ENCODE measurements around the gene STOM. TPM values are rescaled to one million over a fixed set of nuclear protein-coding genes. Genes with fewer than 3 reads are reported as not detected.
A peak's percentile ranks its signal among the peaks of the same experiment; 100 is the strongest.

Gene STOM
- total RNA-seq, 1 experiment from 2014 or later, result 22.4 TPM

DNA sequence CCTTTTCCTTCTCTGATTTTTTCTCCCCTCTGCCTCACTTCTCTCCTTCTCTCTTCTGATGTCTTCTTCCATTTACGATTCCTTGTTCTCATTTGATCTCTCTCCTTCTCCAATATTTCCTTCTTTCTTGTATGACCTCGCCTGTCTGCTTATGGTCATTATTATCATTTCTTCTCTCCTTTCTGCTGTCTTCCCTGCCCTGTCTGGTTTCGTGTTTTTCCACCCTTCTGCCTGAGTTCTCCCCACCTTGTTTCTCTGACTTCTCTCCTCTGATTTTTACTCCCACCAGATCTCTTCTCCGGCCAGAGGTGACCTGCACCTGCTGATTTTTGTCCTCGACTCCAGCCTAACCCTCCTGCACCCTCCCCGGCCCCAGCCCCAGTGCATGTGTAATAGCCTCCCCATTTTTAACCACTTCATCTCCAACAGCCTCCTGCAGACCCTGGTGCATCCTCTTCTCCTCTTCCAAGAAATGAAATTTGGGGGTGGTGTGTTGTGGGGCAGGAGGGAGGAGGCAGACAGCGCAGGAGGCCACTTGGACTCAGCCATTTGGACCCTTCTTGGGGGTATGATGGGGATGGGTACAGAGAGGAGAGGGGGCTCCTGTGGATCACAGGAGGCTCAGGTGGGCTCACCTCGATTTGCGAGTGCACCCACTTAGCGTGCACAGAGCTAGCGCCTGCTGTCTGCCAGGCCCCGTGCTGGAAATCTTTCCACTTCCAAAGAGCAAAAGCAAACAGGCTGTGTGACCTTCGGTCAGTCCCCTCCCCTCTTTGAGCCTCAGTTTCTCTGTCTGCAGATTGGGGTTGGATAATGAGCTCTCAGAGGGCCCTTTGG, 69.5 kb downstream of the STOM start:
- BruUV-seq (replicated peaks), result TSS peak; percentile 41
- no peak overlapping the region for H3K27ac ChIP-seq (ENCODE audit: low read depth, low read length)
- H2AFZ ChIP-seq (ENCODE audit: low read depth, low read length, poor library complexity, severe bottlenecking), result no peak overlapping the region
- H3K9me2 ChIP-seq (ENCODE audit: insufficient read depth), result no peaks in the 10 kb centered on the region
- TF ChIP-seq POLR2AphosphoS5 (IDR thresholded peaks at IDR 0.05; ENCODE audit: low read depth, low read length) (no peak), ZNF274 (IDR thresholded peaks at IDR 0.05; ENCODE audit: low read depth, low read length) (no peak), YY1 (IDR thresholded peaks at IDR 0.05; ENCODE audit: extremely low read depth, insufficient replicate concordance, low read depth, low read length) (no peak), SP1 (IDR thresholded peaks at IDR 0.05; ENCODE audit: low read depth) (no peak), EZH2phosphoT487 (IDR thresholded peaks at IDR 0.05; ENCODE audit: borderline replicate concordance) (no peak)
- ChIA-PET CTCF (no interaction called here), POLR2A (no interaction called here), RAD21 (ENCODE audit: low non-redundant PET in 1 of 2, low total read pairs in 2 of 2, uncharacterized antibody in 2 of 2, unreplicated experiment in 2 of 2) (no interaction called here)
- no peaks in the 10 kb centered on the region for H3K9me3 ChIP-seq (ENCODE audit: control insufficient read depth in 1 of 2, insufficient read depth in 1 of 2, low read depth in 1 of 2, low read length in 2 of 2)
- H3K79me2 ChIP-seq (ENCODE audit: insufficient read depth, low read length), result no peaks in the 10 kb centered on the region
- no peaks in the 10 kb centered on the region for H4K20me1 ChIP-seq (ENCODE audit: insufficient read depth)
- intact Hi-C loops (cut with micrococcal nuclease), result no loop called here
- no peak for DNase-seq (ENCODE audit: low read depth, low spot score)
- H3K36me3 ChIP-seq (ENCODE audit: control insufficient read depth in 1 of 2, insufficient read depth in 2 of 2, low read length in 2 of 2), result no peaks in the 10 kb centered on the region
- H3K9ac ChIP-seq (ENCODE audit: low read length), result peak overlapping the region; percentile 62
- ATAC-seq, result no peak
- H3K4me2 ChIP-seq (ENCODE audit: low read length), result peak overlapping the region; percentile 87
- peaks cover 16 to 34% of the 10 kb centered on the region in 2 experiments; a peak in 3 of 4 replicates for H3K4me1 ChIP-seq (ENCODE audit: control insufficient read depth in 1 of 2, insufficient read depth in 2 of 2, low read length in 2 of 2)
- peak overlapping the region; percentile 43 to 59 for H3K4me3 ChIP-seq (replicated peaks in 1 of 2; ENCODE audit: low read depth in 1 of 2, low read length in 2 of 2)
- H3K27me3 ChIP-seq (ENCODE audit: insufficient read depth, low read length), result no peaks in the 10 kb centered on the region

DNA sequence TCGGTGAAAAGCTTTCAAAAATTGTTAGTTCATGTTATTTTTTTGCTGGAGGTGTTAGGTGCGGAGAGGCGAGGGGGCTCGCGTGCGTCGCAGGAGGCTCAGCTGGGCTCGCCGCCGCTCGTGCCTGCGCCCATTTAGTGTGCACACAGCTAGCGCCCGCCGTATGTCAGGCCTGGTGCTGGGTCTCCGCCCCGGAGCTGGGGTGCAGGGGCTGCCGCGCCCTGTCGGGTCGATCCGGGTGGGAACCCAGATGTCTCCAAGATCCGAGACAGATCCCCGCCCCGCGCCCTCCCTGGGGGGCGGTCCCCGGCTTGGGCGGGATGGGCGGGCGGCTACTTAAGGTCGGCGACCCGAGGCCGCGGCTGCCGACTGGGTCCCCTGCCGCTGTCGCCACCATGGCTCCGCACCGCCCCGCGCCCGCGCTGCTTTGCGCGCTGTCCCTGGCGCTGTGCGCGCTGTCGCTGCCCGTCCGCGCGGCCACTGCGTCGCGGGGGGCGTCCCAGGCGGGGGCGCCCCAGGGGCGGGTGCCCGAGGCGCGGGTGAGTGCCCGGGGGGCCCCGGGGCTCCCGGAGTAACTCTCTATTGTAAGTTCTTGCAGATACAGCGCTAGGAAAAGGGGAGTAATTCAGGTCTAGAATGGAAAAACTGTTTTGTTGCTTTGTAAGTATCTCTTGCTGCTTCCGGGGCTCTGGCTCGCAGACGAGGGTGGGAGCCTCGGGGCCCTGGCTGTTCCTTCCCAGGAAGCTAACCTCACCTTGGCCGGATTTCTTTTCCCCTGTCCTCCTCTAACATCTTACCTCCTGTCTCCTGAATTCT, 70.4 kb downstream of the STOM start:
- Histone ChIP-seq H2AFZ (ENCODE audit: low read depth, low read length, poor library complexity, severe bottlenecking) (no peak overlapping the region), H3K4me1 (ENCODE audit: control insufficient read depth in 1 of 2, insufficient read depth in 2 of 2, low read length in 2 of 2) (peaks cover 16 to 34% of the 10 kb centered on the region in 2 experiments; a peak in 3 of 4 replicates), H3K9me3 (ENCODE audit: control insufficient read depth in 1 of 2, insufficient read depth in 1 of 2, low read depth in 1 of 2, low read length in 2 of 2) (no peaks in the 10 kb centered on the region), H4K20me1 (ENCODE audit: insufficient read depth) (no peaks in the 10 kb centered on the region), H3K27me3 (ENCODE audit: insufficient read depth, low read length) (no peaks in the 10 kb centered on the region), H3K27ac (ENCODE audit: low read depth, low read length) (peak overlapping the region; percentile 36; the same call in 1 of the 2 replicates), H3K4me3 (replicated peaks in 1 of 2; ENCODE audit: low read depth in 1 of 2, low read length in 2 of 2) (peak overlapping the region; percentile 43 to 59), H3K9me2 (ENCODE audit: insufficient read depth) (no peaks in the 10 kb centered on the region), H3K36me3 (ENCODE audit: control insufficient read depth in 1 of 2, insufficient read depth in 2 of 2, low read length in 2 of 2) (no peaks in the 10 kb centered on the region), H3K4me2 (ENCODE audit: low read length) (peak overlapping the region; percentile 87), H3K79me2 (ENCODE audit: insufficient read depth, low read length) (no peaks in the 10 kb centered on the region), H3K9ac (ENCODE audit: low read length) (peak overlapping the region; percentile 62)
- POLR2A ChIA-PET, result interaction anchor here (1.1 to 2.2 kb wide), 3 partner anchors 13 to 178 kb away, joined by 3 to 10 read pairs (median 4); no protein-coding TSS in a partner anchor
- RAD21 ChIA-PET (ENCODE audit: low non-redundant PET in 1 of 2, low total read pairs in 2 of 2, uncharacterized antibody in 2 of 2, unreplicated experiment in 2 of 2), result interaction anchor here in 1 of 2 experiments (1.0 kb wide), 1 partner anchor 21 kb away, joined by 3 read pairs; no protein-coding TSS in a partner anchor
- intact Hi-C loops (cut with micrococcal nuclease), result no loop called here
- DNase-seq (ENCODE audit: low read depth, low spot score) (no peak), ATAC-seq (peak; percentile 78)
- CTCF ChIA-PET, result interaction anchor here (1.0 to 2.3 kb wide), 3 partner anchors 13 to 21 kb away, joined by 3 to 12 read pairs (median 5); no protein-coding TSS in a partner anchor
- no TSS peak for BruUV-seq (replicated peaks)
- TF ChIP-seq CBX3 (IDR thresholded peaks at IDR 0.05; ENCODE audit: low read depth) (no peak), POLR2AphosphoS5 (IDR thresholded peaks at IDR 0.05; ENCODE audit: low read depth, low read length) (peak; percentile 48; the same call in 1 of the 2 replicates), ZFX (IDR thresholded peaks at IDR 0.05) (peak; percentile 19; the same call in 1 of the 2 replicates), POLR2A (IDR thresholded peaks at IDR 0.05; ENCODE audit: borderline replicate concordance, extremely low read depth, insufficient read depth, insufficient read length) (peak; percentile 26)

Data from HCT116 (cell line).